ENCODE data around the gene PRKAB2. TPM values are rescaled to one million over a fixed set of nuclear protein-coding genes. Genes with fewer than 3 reads are reported as not detected.
"Not testable (repeated sequence)": the region's sequence is repeated elsewhere in the genome, so short reads cannot be mapped to it uniquely, and the experiment has no call there.

The PRKAB2 gene
- total RNA-seq, 1 experiment from 2014 or later: 14.0 TPM

DNA sequence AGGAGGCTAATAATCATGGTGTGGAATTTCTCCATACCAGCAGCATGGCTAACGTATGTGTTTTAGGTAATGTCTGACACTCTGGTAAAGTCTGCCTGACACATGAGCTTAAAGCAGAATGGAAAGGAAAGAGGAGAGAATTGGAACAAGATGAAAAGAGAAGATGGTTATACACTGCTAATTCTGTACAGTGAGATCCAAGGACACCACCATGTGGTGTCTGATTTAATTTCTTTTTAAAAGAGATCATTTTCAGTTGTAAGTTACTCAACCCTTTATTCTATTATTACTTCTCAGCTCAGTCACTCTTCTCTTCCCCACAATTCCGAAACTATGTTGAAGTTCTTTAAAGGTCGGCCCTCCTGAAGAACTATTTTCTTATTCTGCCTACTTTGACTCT is 15.6 kb downstream of the PRKAB2 start:
- no peak overlapping the region for H3K4me3 ChIP-seq
- H3K27ac ChIP-seq: no peak overlapping the region
- no peaks in the 10 kb centered on the region for H3K36me3 ChIP-seq
- no peaks in the 10 kb centered on the region for H3K27me3 ChIP-seq
- no peak for DNase-seq
- H3K4me1 ChIP-seq: no peaks in the 10 kb centered on the region
- no peaks in the 10 kb centered on the region for H3K9me3 ChIP-seq (replicated peaks)

GRCh38 chr1:147152772-147153171 is 19.5 kb downstream of the PRKAB2 start:
- Histone ChIP-seq H3K4me3 (no peak overlapping the region), H3K27me3 (no peaks in the 10 kb centered on the region), H3K36me3 (no peaks in the 10 kb centered on the region), H3K4me1 (no peaks in the 10 kb centered on the region), H3K9me3 (replicated peaks) (no peaks in the 10 kb centered on the region), H3K27ac (no peak overlapping the region)
- no peak for DNase-seq

DNA sequence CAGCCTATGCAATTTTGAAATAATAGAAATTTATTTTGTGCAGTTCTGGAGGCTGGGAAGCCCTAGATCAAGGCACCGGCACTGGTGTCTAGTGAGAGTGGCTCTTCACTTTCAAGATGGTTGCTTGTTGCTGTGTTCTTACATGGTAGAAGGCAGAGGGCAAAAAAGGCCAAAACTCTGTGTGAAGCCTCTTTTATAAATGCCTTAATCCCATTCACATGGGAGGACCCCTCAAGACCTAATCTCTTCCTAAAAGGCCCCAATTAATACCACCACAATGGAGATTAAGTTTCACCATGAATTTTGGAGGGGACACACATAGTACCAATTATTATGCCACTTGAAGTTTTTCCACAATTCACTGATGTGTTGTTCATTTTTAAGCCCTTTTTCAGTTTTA is 21.0 kb downstream of the PRKAB2 start:
- Histone ChIP-seq H3K27me3 (no peaks in the 10 kb centered on the region), H3K4me1 (no peaks in the 10 kb centered on the region), H3K4me3 (no peak overlapping the region), H3K36me3 (no peaks in the 10 kb centered on the region), H3K27ac (no peak overlapping the region), H3K9me3 (replicated peaks) (no peaks in the 10 kb centered on the region)
- no peak for DNase-seq

DNA sequence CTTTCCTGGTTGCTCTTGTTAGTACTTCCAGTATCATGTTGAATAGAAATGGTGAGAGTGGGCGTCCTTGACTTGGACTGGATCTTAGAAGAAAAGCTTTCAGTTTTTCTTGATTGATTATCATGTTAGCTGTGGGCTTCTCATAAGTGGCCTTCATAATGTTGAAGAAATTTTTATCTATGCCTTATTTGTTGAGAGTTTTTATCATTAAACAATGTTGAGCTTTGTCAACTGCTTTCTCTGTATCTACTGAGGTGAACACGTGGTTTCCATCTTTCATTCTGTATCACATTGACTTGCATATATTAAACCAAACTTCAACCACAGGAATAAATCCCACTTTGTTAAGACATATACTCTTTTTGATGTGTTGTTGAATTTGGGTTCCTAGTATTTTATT is 29.4 kb downstream of the PRKAB2 start:
- H3K36me3 ChIP-seq: no peaks in the 10 kb centered on the region
- H3K4me1 ChIP-seq: no peaks in the 10 kb centered on the region
- DNase-seq: no peak
- H3K27me3 ChIP-seq: no peaks in the 10 kb centered on the region
- no peaks in the 10 kb centered on the region for H3K9me3 ChIP-seq (replicated peaks)
- no peak overlapping the region for H3K27ac ChIP-seq
- H3K4me3 ChIP-seq: no peak overlapping the region

GRCh38 chr1:147130721-147131120 is 41.5 kb downstream of the PRKAB2 start:
- H3K27ac ChIP-seq; H3K4me1 ChIP-seq; DNase-seq; H3K27me3 ChIP-seq; H3K36me3 ChIP-seq; H3K4me3 ChIP-seq; H3K9me3 ChIP-seq (replicated peaks): not testable (repeated sequence)

GRCh38 chr1:147129116-147129873 is 43.0 kb downstream of the PRKAB2 start:
- no peaks in the 10 kb centered on the region for H3K36me3 ChIP-seq
- DNase-seq: no peak
- H3K9me3 ChIP-seq (replicated peaks): no peaks in the 10 kb centered on the region
- no peak overlapping the region for H3K27ac ChIP-seq
- H3K27me3 ChIP-seq: no peaks in the 10 kb centered on the region
- no peak overlapping the region for H3K4me3 ChIP-seq
- H3K4me1 ChIP-seq: no peaks in the 10 kb centered on the region

DNA sequence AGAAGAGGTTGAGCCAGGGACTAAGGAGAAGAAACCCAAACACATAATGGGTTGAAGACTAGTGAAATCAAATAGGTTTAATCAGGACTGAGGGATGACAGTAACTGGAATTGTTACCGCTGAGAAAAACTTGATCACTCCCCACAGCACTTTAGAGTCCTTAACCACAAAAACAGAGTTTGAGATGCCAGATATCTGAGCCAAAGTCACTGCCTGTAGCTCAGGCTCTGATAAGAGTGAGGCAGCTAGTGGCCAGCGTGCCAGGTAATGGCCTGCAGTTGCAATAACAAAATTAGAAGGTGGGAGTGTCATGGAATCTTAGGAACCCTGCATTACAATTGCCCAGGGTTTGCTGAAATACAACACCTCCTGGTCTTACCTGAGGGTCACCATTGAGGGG is 48.0 kb downstream of the PRKAB2 start:
- Histone ChIP-seq H3K4me3 (no peak overlapping the region), H3K4me1 (no peaks in the 10 kb centered on the region), H3K36me3 (no peaks in the 10 kb centered on the region), H3K9me3 (replicated peaks) (no peaks in the 10 kb centered on the region), H3K27ac (no peak overlapping the region), H3K27me3 (no peaks in the 10 kb centered on the region)
- no peak for DNase-seq

- DNase-seq: no peak
- Histone ChIP-seq H3K27me3 (no peaks in the 10 kb centered on the region), H3K4me3 (no peak overlapping the region), H3K27ac (no peak overlapping the region), H3K4me1 (no peaks in the 10 kb centered on the region), H3K9me3 (replicated peaks) (no peaks in the 10 kb centered on the region), H3K36me3 (no peaks in the 10 kb centered on the region)
Observed at GRCh38 chr1:147117109-147117508, 55.2 kb downstream of the PRKAB2 start.

DNA sequence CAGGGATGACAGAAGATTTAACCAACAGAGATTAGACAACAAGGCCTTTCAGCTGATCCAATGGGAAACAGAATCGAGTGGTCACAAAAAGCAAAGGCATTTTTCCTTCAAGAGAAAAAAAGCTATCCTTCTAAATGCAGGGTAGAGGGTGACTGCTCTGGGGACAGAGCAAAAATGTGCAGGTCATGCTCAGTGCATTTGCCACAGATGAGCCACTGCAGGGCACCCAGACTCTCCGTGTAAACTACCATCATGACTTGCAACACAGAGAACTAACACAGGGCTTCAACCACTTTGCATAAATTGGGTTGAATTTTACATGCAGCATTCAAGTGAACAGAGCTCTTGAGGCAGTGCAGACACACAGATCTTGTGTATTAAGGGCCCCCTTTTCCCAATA is 56.8 kb downstream of the PRKAB2 start:
- no peaks in the 10 kb centered on the region for H3K27me3 ChIP-seq
- H3K27ac ChIP-seq: no peak overlapping the region
- no peak for DNase-seq
- H3K4me1 ChIP-seq: no peaks in the 10 kb centered on the region
- no peaks in the 10 kb centered on the region for H3K36me3 ChIP-seq
- no peak overlapping the region for H3K4me3 ChIP-seq
- H3K9me3 ChIP-seq (replicated peaks): no peaks in the 10 kb centered on the region

- not testable (repeated sequence) for H3K4me3 ChIP-seq; H3K9me3 ChIP-seq (replicated peaks); H3K27ac ChIP-seq; H3K27me3 ChIP-seq; H3K4me1 ChIP-seq; DNase-seq; H3K36me3 ChIP-seq
Observed at GRCh38 chr1:147115079-147115478, 57.2 kb downstream of the PRKAB2 start.

GRCh38 chr1:147114353-147114752 is 57.9 kb downstream of the PRKAB2 start:
- H3K36me3 ChIP-seq, H3K27me3 ChIP-seq: not testable (repeated sequence)

DNA sequence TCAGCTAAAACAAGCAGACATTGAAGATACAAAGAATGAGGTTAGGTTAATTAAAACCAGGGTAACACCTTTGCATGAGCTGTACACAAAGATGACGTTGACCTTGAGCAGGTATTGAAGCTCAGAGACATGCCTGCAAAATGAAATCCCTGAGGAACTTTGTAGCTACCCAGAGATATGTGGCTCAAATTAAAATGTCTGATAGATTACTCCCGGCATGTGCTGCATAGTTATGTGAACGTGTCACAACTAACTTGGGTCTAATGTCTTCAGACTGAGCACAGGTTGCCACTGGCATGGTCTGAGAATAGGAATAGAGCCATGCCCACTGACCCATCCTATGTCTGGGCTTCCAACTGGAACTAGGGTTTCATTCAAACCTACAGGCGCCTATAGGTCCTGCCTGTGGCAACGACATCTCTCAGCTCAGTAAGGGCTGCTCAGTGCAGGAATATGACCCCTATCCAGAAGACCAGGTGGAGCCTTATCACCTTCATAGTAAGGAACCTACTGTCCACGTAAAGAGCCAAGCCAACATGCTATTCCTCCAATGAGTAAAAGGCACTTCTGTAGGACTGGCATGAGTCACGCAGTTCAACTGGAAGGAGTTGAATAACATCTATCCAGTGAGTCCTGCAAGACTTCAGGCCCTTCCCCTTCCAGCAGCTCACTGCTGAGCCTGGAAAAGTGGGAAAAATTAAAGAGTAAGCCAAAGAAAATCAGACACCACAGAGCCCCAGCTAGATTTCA is 60.7 kb downstream of the PRKAB2 start:
- DNase-seq: no peak
- H3K27me3 ChIP-seq: no peaks in the 10 kb centered on the region
- no peak overlapping the region for H3K27ac ChIP-seq
- H3K36me3 ChIP-seq: no peaks in the 10 kb centered on the region
- no peaks in the 10 kb centered on the region for H3K9me3 ChIP-seq (replicated peaks)
- H3K4me3 ChIP-seq: no peak overlapping the region
- no peaks in the 10 kb centered on the region for H3K4me1 ChIP-seq

More at GRCh38 chr1:147114353-147114752, 57.9 kb downstream of the PRKAB2 start:
- H3K4me3 ChIP-seq; DNase-seq; H3K9me3 ChIP-seq (replicated peaks); H3K4me1 ChIP-seq; H3K27ac ChIP-seq: not testable (repeated sequence)

- no peaks in the 10 kb centered on the region for H3K27me3 ChIP-seq
- no peak for DNase-seq
- no peak overlapping the region for H3K4me3 ChIP-seq
- H3K27ac ChIP-seq: no peak overlapping the region
- no peaks in the 10 kb centered on the region for H3K36me3 ChIP-seq
- H3K4me1 ChIP-seq: no peaks in the 10 kb centered on the region
- H3K9me3 ChIP-seq (replicated peaks): no peaks in the 10 kb centered on the region
Observed at GRCh38 chr1:147110872-147111271, 61.4 kb downstream of the PRKAB2 start.

DNA sequence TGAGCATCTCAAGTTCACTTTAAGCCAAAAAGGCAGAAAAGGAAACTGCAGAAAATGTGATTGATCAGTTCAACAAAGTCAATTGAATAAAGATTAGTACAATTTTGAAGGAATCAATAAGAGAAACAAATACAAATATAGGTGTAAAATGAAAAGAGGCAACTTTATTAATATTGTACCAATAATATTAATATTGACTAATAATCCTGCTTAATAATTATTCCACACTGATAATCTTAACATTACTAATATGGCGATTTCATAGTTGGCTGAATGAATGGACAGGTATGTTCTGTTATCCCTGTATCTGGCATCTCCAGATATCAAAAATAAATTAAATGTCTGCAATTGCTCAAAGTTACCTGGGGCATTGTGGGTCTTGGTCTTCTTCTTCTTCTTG is 61.8 kb downstream of the PRKAB2 start:
- Histone ChIP-seq H3K27me3 (no peaks in the 10 kb centered on the region), H3K27ac (no peak overlapping the region), H3K36me3 (no peaks in the 10 kb centered on the region), H3K4me3 (no peak overlapping the region), H3K9me3 (replicated peaks) (no peaks in the 10 kb centered on the region), H3K4me1 (no peaks in the 10 kb centered on the region)
- no peak for DNase-seq

GRCh38 chr1:147109762-147110161 is 62.5 kb downstream of the PRKAB2 start:
- Histone ChIP-seq H3K27ac (no peak overlapping the region), H3K9me3 (replicated peaks) (no peaks in the 10 kb centered on the region), H3K4me1 (no peaks in the 10 kb centered on the region), H3K27me3 (no peaks in the 10 kb centered on the region), H3K4me3 (no peak overlapping the region), H3K36me3 (no peaks in the 10 kb centered on the region)
- DNase-seq: no peak

- Histone ChIP-seq H3K9me3 (replicated peaks) (no peaks in the 10 kb centered on the region), H3K27me3 (no peaks in the 10 kb centered on the region), H3K36me3 (no peaks in the 10 kb centered on the region), H3K27ac (no peak overlapping the region), H3K4me3 (no peak overlapping the region), H3K4me1 (no peaks in the 10 kb centered on the region)
- DNase-seq: no peak
Observed at GRCh38 chr1:147109041-147109440, 63.2 kb downstream of the PRKAB2 start.

Measured in SJCRH30 (cell line).